GM19452 (cell line): ENCODE measurements around the gene MLLT10.
"Not testable (repeated sequence)": the region's sequence is repeated elsewhere in the genome, so short reads cannot be mapped to it uniquely, and the experiment has no call there.

Experiments
- ATAC-seq: cut with Tn5 transposase; IDR thresholded peaks from one replicate; pipeline ENCODE4 v1.9.1; 2021; ENCODE audit not compliant: unreplicated experiment

MLLT10 gene

DNA sequence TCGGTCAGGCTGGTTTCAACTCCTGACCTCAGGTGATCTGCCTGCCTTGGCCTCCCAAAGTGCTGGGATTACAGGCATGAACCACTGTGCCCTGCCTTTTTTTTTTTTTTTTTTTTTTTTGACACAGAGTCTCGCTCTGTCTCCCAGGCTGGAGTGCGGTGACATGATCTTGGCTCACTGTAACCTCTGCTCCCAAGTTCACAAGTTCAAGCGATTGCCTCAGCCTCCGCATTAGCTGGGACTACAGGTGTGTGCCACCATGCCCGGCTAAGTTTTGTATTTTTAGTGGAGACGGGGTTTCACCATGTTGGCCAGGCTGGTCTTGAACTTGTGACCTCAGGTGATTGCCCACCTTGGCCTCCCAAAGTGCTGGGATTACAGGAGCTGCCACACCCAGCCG, 94.6 kb downstream of the MLLT10 start:
- ATAC-seq = not testable (repeated sequence)

- ATAC-seq = no peak
These were observed 100.8 kb downstream of the MLLT10 start for GRCh38 chr10:21634599-21635365.

DNA sequence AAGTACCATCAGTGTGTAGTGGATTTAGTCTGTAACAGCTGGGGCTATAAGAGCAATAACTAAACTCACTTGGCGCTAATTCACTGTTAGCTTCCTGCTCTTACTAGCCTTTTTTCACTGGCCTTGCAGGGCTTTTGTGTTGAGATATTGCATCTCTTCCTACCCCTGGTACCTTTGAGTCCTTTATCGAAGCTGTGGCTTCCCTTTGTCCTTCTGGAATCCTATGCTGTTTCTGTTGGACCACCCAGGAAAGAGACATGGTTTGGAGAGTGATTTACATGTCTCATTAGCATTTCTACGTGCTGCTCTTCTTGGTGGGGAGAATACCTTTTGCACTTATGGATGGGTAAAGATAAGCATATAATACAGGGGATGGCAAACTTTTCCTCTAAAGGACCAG, 103.8 kb downstream of the MLLT10 start:
- ATAC-seq = no peak

DNA sequence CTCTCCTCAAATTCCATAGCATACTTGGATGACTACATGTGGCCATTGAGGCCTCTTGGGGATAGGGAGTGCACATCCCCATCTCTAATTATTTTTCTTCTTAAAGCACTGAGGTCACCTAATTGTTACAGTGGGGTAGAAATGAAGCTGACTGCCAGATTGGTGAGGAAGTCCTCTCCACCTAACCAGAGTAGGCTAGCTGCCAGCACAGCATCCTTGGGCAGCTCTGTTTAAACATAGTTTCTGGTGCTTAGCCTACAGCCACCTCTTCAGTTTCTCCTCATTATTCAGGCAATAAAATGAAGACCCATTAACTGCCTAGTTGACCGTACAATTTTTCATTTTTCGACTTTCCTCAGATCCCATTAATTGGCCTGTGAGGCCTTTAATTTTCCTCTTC, 104.6 kb downstream of the MLLT10 start:
- no peak for ATAC-seq

GRCh38 chr10:21648040-21648439, 114.0 kb downstream of the MLLT10 start:
- ATAC-seq = no peak

DNA sequence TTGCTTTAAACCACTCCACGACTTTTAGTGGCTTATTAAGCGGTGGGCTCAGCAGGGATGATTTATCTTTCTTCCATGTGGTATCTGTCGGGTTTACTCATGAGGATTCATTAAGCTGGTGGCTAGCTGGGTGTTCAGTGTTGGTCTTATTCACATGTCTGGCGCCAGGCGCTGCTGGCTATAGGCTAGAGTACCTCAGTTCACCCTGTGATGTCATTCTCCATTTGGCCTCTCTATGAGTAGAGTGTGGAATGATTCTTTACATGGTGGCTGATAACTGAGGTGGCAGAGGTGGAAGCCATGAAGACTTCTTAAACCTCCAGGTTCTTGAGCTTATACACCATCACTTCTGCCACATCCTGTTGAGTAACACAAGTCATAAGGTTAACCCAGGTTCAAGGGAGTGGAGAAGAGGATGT, 115.4 kb downstream of the MLLT10 start:
- no peak for ATAC-seq

DNA sequence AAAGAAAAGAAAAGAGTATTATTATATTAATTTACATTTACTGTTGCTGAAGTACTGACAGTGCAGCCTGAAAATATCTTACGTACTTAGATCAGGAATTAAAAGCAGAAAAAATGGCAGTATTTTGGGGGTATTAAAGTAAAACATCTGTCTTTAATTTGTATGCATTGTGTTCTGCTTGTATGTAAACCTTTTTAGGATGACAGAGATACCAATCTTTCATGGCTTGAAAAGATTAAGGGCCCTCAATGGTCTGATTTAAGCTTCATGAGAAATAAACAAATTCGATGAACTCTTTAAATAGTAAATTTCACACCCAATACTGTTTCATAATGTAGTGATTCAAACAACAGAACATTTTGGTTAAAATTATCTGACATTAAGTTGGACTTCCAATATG, 116.3 kb downstream of the MLLT10 start:
- no peak for ATAC-seq

DNA sequence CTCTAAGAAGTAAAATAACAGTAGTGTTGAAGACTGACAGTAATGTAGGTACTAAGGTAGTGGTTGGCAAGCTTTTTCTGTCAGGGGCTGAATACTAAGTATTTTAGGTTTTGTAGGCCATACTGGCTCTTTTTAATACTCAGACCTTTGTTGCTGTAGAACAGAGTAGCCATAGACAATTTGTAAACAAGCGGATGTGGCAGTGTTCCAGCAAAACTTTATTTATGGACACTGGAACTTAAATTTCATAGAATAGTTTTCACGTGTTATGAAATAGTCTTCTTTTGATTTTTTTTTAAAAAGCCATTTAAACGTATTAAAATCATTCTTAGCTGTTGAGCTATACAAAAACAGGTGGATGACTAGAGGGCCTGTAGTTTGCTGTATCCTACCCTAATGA, 121.2 kb downstream of the MLLT10 start:
- ATAC-seq = no peak

GRCh38 chr10:21655687-21656086, 121.7 kb downstream of the MLLT10 start:
- no peak for ATAC-seq

DNA sequence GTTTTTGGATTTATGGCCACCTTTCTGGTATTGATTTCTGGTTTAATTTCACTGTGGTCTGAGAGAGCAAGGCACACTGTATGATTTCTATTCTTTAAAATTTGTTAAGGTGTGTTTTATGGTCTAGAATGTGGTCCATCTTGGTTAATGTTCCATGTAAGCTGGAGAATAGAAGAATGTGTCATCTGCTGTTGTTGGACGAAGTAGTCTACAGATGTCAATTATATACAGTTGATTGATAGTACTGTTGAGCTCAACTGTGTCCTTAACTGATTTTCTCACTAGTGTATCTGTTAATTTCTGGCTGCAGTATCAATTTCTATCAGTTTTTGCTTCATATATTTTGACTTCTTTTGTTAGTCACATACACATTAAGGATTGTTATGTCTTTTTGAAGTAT, 127.1 kb downstream of the MLLT10 start:
- no peak for ATAC-seq

- ATAC-seq = no peak
These were observed 127.9 kb downstream of the MLLT10 start for GRCh38 chr10:21661935-21662334.

- ATAC-seq = no peak
These were observed 128.6 kb downstream of the MLLT10 start for GRCh38 chr10:21662635-21663034.

GRCh38 chr10:21668831-21669230, 134.8 kb downstream of the MLLT10 start:
- ATAC-seq = no peak

DNA sequence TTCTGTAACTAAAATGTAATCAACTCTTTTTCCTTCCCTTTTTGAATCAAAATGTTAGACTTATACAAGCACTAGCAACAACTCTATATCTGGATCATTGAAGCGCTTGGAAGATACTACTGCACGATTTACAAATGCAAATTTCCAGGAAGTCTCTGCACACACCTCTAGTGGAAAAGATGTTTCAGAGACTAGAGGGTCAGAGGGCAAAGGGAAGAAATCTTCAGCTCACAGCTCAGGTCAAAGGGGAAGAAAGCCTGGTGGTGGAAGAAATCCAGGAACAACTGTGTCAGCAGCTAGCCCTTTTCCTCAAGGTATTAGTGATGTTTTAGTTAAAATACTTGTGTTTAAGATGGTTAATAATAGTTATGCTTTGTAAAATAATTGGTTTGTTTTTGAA, 136.4 kb downstream of the MLLT10 start:
- no peak for ATAC-seq

DNA sequence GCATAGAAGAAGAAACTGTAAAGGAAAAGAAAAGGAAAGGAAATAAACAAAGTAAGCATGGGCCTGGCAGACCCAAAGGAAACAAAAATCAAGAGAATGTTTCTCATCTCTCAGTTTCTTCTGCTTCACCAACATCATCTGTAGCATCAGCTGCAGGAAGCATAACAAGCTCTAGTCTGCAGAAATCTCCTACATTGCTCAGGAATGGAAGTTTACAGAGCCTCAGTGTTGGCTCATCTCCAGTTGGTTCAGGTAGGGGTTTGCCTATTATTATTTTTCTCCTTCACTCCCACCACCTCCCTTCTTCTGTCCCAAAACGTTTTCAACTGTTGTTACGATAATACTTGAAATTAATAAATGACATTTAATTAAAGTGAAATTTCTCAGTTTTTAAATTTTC, 139.6 kb downstream of the MLLT10 start:
- no peak for ATAC-seq

DNA sequence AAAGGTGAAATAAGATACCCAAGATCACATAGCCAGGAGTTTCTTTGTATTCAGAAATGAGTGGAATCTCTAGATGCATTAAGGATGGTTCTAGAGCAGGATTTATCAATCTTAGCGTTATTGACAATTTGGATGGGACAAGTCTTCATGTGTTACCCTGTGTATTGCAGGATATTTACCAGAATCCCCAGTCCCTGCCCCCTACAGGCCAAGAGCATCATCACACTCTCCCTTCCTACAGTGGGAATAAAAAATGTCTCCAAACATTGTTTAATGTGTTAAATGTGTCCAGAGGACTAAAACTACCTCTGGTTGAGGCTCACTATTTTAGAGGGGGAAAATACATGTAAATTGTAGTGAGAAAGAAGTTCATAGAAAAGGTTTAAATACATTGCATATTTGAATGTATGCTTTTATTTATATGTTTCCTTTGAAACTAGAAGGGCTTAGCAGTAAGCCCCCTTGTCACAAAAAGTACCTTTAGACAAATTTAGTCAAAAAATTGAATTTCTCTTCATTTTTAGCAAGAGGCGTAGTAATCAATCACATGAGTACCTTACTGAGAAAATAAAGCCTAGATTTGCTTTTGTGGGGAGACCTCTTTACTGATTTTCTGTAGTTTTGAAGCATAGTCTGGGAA, 141.2 kb downstream of the MLLT10 start:
- ATAC-seq = peak; percentile 64

DNA sequence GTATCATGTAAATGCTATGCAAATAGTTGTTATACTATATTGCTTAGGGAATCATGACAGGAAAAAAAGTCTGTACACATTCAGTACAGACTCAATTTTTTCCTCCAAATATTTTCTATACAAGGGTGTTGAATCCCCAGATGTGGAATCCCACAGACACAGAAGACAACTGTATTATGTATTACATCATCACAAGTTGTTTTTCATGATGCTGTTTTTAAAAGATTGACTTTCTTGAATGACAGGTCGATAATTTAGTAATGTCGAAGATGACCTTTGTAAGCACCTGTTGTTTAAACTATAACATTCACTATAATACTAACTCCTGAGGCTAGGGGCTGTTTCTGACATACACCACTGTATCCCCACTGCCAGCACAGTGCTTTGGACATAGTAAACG, 143.5 kb downstream of the MLLT10 start:
- ATAC-seq = no peak

- no peak for ATAC-seq
These were observed 147.1 kb downstream of the MLLT10 start for GRCh38 chr10:21681156-21681555.

GRCh38 chr10:21687266-21688008, 153.4 kb downstream of the MLLT10 start:
- ATAC-seq = no peak

DNA sequence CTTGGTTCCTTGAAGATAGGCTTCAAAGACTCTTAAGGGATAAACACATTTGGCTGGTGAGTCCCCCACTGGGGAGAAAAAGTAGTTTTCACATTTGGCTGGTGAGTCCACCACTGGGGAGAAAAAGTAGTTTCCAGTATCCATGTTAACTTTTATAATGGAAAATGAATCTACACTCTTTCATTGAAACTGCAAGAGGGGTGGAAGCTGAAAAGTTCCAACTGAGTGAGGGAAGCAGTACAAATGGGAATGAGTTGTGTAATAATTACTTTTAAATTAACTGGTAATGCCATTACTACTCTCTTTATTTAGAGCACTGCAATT, 153.9 kb downstream of the MLLT10 start:
- no peak for ATAC-seq

GRCh38 chr10:21688870-21689269, 154.8 kb downstream of the MLLT10 start:
- no peak for ATAC-seq

GRCh38 chr10:21689881-21690280, 155.8 kb downstream of the MLLT10 start:
- no peak for ATAC-seq
